ENCODE measurements around the gene CYP2A13. TPM values are rescaled to one million over a fixed set of nuclear protein-coding genes. Genes with fewer than 3 reads are reported as not detected.

The CYP2A13 gene
- polyA plus RNA-seq, 3 donors: not detected

DNA sequence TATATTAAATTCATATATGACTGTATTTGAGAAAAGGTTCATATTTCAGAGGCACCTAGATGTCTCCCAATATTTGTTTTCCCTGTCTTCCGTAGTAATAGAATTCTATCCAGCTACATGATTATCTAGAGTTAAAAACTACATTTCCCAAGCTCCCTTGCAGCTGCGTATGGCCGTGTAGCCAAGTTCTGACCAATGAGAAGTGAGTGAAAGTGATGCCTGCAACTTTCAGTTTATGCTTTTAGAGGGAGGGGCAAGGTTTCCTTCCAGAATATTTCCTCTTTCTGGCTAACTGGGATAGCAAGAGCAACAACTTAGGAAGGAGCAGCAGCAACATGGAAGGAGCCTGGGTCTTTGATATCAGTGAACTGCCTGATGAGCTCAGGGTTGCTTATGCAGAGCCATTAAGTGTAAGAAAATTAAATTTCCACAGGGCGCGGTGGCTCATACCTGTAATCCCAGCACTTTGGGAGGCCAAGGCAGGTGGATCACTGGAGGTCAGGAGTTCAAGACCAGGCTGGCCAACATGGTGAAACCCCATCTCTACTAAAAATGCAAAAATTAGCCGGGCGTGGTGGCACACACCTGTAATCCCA is 23.2 kb upstream of the CYP2A13 start:
- Histone ChIP-seq H3K27me3 (ENCODE audit: control insufficient read depth in 2 of 2, insufficient read depth in 2 of 2, low read length in 2 of 2) (no peaks in the 10 kb centered on the region), H3K27ac (ENCODE audit: low read depth in 1 of 2, low read length in 2 of 2) (no peak overlapping the region), H3K4me2 (replicated peaks; ENCODE audit: extremely low read depth, low read length, poor library complexity, severe bottlenecking) (no peak overlapping the region), H4K20me1 (ENCODE audit: insufficient read depth, low read length) (no peaks in the 10 kb centered on the region), H3K79me2 (ENCODE audit: insufficient read depth, low read length) (no peaks in the 10 kb centered on the region), H3K4me3 (replicated peaks in 1 of 3; ENCODE audit: low read depth in 2 of 3, low read length in 3 of 3) (no peak overlapping the region), H3K9me3 (replicated peaks in 1 of 2; ENCODE audit: control insufficient read depth in 1 of 2, insufficient read depth in 1 of 2, low read length in 2 of 2) (no peaks in the 10 kb centered on the region), H3K36me3 (replicated peaks in 1 of 2; ENCODE audit: control insufficient read depth in 1 of 2, insufficient read depth in 2 of 2, low read length in 2 of 2) (no peaks in the 10 kb centered on the region), H3K9ac (ENCODE audit: insufficient read depth, low read length, poor library complexity, severe bottlenecking) (no peak overlapping the region), H3K4me1 (ENCODE audit: control insufficient read depth in 1 of 2, insufficient read depth in 2 of 2, low read length in 2 of 2) (no peaks in the 10 kb centered on the region), H2AFZ (ENCODE audit: insufficient read depth, low read depth, low read length, poor library complexity, severe bottlenecking) (no peak overlapping the region)
- peaks cover 2% of the 10 kb centered on the region for H3K4me1 Mint-ChIP-seq
- WGBS (ENCODE audit: insufficient coverage): 100% methylated on average over 3 of the region's 7 CpGs
- no peaks in the 10 kb centered on the region for H3K36me3 Mint-ChIP-seq
- H3K9me3 Mint-ChIP-seq: peaks cover 0 to 4% (median 0%) of the 10 kb centered on the region in 7 donors
- H3K27me3 Mint-ChIP-seq (ENCODE audit: low read depth in 3 of 3): peaks cover 7 to 24% (median 9%) of the 10 kb centered on the region in 3 donors
- intact Hi-C loops (cut with micrococcal nuclease): no loop called here
- no peak overlapping the region for H3K27ac Mint-ChIP-seq
- peak in 1 of 3 donors; percentile 5 for DNase-seq
- TF ChIP-seq, protein P1, sequence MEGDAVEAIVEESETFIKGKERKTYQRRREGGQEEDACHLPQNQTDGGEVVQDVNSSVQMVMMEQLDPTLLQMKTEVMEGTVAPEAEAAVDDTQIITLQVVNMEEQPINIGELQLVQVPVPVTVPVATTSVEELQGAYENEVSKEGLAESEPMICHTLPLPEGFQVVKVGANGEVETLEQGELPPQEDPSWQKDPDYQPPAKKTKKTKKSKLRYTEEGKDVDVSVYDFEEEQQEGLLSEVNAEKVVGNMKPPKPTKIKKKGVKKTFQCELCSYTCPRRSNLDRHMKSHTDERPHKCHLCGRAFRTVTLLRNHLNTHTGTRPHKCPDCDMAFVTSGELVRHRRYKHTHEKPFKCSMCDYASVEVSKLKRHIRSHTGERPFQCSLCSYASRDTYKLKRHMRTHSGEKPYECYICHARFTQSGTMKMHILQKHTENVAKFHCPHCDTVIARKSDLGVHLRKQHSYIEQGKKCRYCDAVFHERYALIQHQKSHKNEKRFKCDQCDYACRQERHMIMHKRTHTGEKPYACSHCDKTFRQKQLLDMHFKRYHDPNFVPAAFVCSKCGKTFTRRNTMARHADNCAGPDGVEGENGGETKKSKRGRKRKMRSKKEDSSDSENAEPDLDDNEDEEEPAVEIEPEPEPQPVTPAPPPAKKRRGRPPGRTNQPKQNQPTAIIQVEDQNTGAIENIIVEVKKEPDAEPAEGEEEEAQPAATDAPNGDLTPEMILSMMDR (IDR thresholded peaks at IDR 0.05): no peak
- peak overlapping the region in 1 of 2 donors; percentile 32 for H3K4me3 Mint-ChIP-seq

DNA sequence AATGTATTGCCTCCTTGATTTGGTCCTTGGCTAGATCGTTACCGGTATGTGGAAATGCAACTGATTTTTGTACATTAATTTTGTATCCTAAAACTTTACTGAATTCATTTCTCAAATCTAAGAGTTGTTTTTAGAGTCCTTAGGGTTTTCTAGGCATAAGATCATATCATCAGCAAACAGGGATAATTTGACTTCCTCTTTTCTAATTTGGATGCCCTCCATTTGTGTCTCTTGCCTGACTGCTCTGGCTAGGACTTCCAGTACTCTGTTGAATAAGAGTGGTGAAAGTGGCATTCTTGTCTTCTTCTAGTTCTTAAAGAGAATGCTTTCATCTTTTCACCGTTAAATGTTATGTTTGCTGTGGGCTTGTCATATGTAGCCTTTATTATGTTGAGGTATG is 12.0 kb upstream of the CYP2A13 start:
- WGBS (ENCODE audit: insufficient coverage): no CpG with 5 or more reads among the region's 3 CpGs
- Mint-ChIP-seq H3K27me3 (ENCODE audit: low read depth in 3 of 3) (peaks cover 16 to 23% (median 18%) of the 10 kb centered on the region in 3 donors), H3K4me3 (no peak overlapping the region), H3K4me1 (no peaks in the 10 kb centered on the region), H3K27ac (no peak overlapping the region), H3K36me3 (no peaks in the 10 kb centered on the region), H3K9me3 (peaks cover 8 to 31% (median 12%) of the 10 kb centered on the region in 7 donors)
- no peak for DNase-seq
- H3K4me1 ChIP-seq (ENCODE audit: control insufficient read depth in 1 of 2, insufficient read depth in 2 of 2, low read length in 2 of 2): no peaks in the 10 kb centered on the region
- no peaks in the 10 kb centered on the region for H4K20me1 ChIP-seq (ENCODE audit: insufficient read depth, low read length)
- no peaks in the 10 kb centered on the region for H3K79me2 ChIP-seq (ENCODE audit: insufficient read depth, low read length)
- H3K36me3 ChIP-seq (replicated peaks in 1 of 2; ENCODE audit: control insufficient read depth in 1 of 2, insufficient read depth in 2 of 2, low read length in 2 of 2): no peaks in the 10 kb centered on the region
- H3K27ac ChIP-seq (ENCODE audit: low read depth in 1 of 2, low read length in 2 of 2): no peak overlapping the region
- H2AFZ ChIP-seq (ENCODE audit: insufficient read depth, low read depth, low read length, poor library complexity, severe bottlenecking): no peak overlapping the region
- no peak overlapping the region for H3K9ac ChIP-seq (ENCODE audit: insufficient read depth, low read length, poor library complexity, severe bottlenecking)
- intact Hi-C loops (cut with micrococcal nuclease): no loop called here
- no peak overlapping the region for H3K4me2 ChIP-seq (replicated peaks; ENCODE audit: extremely low read depth, low read length, poor library complexity, severe bottlenecking)
- no peaks in the 10 kb centered on the region for H3K27me3 ChIP-seq (ENCODE audit: control insufficient read depth in 2 of 2, insufficient read depth in 2 of 2, low read length in 2 of 2)
- H3K4me3 ChIP-seq (replicated peaks in 1 of 3; ENCODE audit: low read depth in 2 of 3, low read length in 3 of 3): no peak overlapping the region
- TF ChIP-seq, protein P1 (IDR thresholded peaks at IDR 0.05): no peak
- peaks cover 0 to 2% of the 10 kb centered on the region in 2 donors for H3K9me3 ChIP-seq (replicated peaks in 1 of 2; ENCODE audit: control insufficient read depth in 1 of 2, insufficient read depth in 1 of 2, low read length in 2 of 2)
